GM21515 (cell line): Measurements from ENCODE around the gene XYLT1.
"Not testable (repeated sequence)": the region's sequence is repeated elsewhere in the genome, so short reads cannot be mapped to it uniquely, and the experiment has no call there.

Source experiments
- ATAC-seq: cut with Tn5 transposase; IDR thresholded peaks from one replicate; pipeline ENCODE4 v1.9.1; 2021; ENCODE audit not compliant: unreplicated experiment

The XYLT1 gene

DNA sequence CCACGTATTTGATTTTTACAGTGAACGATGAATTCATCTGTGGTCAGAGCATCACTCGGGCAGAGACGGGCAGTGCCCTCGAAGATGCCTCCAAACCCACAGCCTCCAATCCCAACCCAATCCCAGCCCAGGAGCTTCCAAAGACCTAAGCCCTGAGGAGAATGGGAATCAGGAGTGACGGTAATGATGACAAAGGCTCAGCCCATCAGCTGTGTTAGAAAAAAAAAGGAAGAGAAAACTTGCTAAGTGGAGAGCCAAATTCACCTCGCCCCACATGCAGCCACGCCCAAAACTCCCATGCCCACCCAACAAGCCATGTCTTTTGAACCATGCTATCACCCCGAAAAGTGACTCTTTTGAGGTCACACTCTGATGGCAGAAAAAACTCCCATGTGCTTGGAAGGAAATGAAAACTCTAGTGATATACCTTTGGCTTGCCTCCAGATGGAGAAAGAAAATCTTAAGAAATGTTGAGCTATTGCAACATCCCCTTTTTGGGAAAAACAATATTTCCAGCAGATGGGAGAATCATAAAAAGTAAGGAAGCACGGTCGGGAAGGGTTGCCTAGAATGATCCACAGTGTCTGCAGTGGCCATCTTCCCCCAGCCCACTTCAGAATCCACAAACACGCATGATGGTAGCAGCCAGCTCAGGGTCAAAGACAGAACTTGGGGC is 37.7 kb downstream of the XYLT1 start:
- no peak for ATAC-seq

- ATAC-seq = no peak
Observed at GRCh38 chr16:17431968-17432625, 38.7 kb downstream of the XYLT1 start.

DNA sequence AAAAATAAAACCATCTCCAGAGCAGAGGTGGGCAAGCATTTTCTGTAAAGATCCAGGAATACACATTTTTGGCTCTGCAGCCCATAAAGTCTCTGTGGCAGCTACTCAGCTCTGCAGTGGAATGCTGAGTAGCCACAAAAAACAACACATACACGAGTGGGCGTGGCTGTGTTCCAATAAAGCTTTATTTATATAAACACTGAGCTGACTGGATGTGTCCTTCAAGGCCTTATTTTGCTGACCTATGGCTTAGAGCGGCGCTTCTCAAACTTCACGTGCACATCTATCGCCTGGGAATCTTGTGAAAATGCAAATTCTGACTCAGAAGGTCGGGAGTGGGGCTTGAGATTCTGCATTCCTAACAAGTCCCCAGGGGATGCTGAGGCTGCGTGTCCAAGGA is 39.7 kb downstream of the XYLT1 start:
- ATAC-seq = no peak

- no peak for ATAC-seq
Observed at GRCh38 chr16:17426451-17426850, 44.3 kb downstream of the XYLT1 start.

DNA sequence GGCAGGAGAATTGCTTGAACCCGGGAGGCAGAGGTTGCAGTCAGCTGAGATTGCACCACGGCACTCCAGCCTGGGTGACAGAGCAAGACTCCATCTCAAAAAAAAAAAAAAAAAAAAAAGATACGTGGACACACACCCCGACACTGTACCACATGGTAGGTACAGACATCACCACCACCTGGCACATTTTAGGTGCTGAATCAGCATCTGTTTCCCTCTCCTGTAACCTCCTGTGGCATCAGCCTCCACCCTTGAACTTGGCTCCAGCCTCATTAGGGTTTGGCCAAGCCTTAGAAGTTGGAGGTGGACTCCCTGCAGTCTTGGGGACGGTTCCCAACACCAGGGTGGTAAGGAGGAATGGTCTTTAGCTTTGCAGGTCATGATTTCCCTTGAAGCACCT is 46.0 kb downstream of the XYLT1 start:
- no peak for ATAC-seq

DNA sequence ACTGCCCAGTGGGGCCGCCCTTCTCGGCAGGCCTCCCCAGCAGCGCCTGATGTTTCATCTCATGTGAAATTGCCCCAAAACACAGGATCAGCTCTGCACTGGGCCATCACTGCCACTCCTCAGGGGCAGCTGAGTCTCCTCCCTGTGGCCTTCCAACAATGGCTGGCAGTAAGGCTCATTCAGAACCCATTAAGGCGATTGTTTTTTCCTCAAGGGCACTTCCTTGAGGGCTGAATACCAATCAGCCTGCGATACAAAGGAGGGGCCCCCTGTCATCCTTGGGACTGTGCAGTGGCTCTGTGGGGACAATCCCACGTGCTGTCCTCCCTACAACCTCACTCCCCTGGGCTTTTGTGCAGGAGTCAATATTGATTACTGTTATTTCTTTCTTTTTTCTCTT is 47.5 kb downstream of the XYLT1 start:
- ATAC-seq = no peak

DNA sequence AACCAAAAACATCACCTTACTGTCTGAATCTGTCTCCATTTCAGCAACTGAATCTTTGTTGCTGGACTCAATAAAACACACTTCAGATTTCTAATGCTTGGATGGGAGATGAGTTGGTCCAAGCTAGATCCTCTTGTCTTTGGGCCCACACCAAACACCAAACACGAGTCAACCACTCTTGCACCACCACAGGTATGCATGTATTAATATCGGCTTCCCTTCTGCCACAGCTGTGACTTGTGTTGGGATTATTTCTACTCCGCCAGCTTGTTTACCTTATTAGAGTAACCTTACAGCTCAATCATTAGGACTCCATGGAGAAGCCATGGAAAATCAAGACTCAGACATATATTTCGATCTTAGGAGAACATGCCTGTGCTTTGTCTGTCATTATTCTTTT is 49.9 kb downstream of the XYLT1 start:
- no peak for ATAC-seq

DNA sequence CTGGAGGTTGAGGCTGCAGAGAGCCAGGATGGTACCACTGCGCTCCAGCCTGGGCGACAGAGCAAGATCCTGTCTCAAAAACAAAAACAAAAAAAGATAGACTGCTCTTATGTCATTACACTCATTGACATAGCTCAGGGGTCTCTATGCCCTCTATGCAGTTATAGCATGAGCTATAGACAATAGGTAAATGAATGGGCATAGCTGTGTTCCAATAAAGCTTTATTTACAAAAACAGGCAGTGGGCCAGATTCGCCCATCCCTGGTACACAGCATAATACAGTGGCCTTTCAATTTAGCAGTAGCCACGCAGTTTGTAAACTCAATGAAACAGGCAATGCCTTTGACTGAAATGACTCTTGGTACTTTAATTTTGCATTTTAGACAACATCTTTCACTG is 51.5 kb downstream of the XYLT1 start:
- no peak for ATAC-seq

GRCh38 chr16:17417740-17418139 is 53.0 kb downstream of the XYLT1 start:
- no peak for ATAC-seq

DNA sequence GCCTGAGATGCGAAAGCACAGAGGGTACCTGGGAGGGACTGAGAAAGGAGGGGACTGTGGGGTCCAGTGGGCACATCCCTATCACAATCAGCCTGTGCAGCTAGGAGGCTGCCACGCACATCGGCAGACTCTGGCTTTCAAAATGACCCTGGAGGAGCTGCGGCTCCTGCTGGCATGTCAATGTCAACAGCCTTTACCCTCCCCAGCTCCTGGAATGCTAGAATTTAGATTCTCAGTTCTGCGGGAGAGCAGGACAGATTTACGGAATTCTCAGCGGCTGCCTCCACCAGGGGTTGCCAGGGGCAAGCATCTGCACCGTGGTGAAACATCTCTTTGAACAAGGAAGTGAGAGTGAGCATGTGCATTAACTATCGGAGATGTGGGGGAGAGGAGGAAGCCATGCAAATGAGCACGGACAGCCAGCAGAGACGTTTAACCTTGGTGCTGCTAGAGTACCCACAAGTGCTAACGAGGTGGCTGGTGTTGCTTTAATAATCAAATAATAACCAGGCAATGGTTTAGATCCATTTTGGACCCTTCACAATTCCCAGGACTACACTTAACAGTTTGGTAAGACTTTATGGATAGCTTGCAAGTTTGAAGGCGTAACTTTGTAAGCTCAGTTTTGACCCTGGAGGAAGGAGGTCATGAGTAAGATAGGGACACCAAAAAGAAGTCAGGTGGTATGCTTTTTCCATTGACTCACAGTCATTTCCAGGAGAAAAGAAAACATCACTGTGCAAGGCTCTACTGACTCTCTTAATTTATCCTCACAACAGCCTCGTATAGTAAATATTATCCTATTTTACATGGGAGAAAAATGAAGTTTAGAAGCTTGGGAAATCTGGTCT is 54.1 kb downstream of the XYLT1 start:
- peak; percentile 86 for ATAC-seq

GRCh38 chr16:17414916-17415315 is 55.8 kb downstream of the XYLT1 start:
- ATAC-seq = no peak

DNA sequence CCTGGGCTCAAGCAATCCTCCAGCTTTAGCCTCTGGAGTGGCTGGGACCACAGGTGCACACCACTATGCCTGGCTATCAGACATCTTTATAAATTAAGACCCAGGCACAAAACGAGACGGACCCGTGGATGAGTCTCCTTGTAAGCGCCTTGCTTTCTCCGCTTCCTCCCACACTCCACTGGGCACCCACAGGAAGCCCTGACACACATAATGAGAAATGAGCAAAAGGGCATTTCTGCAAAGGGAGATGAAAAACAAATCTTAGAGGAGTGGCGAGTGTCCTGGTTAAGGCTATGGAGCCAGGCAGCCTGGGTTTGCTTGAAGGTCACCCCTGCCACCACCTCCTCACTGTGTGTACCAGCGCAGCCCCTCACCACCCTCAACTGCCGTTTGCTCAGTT is 56.3 kb downstream of the XYLT1 start:
- ATAC-seq = no peak

DNA sequence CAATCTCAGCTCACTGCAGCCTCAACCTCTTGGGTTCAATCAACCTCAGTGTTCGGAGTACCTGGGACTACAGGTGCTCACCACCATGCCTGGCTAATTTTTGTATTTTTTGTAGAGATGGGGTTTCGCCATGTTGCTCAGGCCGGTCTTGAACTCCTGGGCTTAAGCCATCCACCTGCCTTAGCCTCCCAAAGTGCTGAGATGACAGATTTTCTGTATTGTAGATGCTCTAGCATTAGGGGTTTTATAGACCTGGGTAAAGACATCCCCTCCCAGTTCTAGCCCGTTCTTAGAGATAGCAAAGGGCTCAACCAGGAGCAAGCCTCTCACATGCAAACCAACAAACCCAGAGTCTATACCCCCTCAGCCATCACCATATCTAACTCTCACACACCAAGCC is 57.3 kb downstream of the XYLT1 start:
- no peak for ATAC-seq

DNA sequence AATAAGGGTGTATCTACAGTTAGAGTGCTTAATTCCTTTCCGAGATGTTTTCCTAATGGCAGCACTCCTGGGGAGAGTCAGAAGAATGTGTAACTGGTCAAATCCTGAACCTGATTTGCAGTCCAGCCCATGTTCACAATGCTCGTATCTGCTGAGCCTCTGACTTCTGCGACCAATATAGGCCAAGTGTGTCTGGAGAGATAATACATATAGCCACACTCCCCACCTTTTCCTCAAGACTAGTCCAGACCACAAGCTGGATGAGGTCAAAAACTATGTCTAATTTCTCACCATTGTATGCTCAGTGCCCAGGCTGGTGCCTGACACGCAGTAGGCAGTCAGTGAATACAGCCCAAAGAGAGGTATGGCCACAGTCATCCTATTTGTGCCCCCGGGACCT is 58.0 kb downstream of the XYLT1 start:
- ATAC-seq = no peak

DNA sequence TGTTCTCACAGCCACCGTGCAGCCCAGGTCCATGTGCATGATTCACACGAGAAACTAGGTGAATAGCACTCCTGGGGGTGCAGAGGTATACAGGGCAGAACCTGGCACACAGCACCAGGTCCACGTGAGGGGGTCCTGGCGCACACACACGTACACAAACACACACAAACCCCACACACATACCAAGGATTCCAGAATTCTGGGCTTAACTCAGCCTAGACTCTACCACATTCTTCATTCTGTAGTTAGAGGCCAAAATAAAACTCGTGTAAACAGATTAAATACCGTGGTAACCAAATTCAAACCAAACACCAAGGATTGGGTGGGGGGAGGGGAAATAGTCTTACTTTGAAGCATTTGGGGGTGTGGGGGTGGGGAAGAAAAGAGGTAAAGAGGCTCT is 58.5 kb downstream of the XYLT1 start:
- no peak for ATAC-seq

DNA sequence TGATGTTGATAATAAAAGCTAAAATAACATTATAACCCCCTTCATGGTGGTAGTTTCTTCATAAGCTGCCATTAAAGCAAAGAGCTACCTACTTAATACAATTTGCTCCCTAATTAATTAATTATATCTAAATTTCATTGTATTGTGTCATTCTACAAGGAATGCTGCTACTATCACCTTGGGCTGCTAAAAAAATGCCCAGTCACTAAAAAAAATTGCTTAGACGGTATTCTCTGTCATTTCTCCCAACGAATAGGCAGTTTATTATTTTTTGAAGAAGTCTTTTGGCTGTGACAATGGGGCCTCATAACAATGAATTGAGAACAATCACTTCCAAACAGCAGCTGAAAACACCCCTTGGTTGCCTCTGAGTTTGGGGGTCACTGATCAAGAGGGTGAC is 59.5 kb downstream of the XYLT1 start:
- no peak for ATAC-seq

GRCh38 chr16:17410316-17410715 is 60.4 kb downstream of the XYLT1 start:
- not testable (repeated sequence) for ATAC-seq

DNA sequence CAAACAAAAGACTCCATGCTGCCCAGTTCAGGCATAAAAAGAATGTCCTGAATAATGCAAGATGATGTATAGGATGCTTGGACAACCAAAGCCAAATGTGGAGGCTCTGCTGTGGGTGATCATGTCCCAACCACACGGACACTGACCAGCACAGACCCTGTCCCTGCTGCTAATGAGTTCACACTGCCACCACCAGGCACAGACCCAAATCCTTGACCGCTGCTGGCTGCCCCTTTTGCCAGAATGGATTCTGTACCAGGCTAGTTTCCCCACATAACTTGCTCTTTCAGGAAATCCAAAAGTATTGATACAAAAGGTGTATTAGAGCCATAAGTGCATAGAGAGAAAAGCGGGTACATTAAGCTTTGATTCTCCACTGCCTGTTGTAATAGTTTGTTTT is 60.9 kb downstream of the XYLT1 start:
- ATAC-seq = no peak

DNA sequence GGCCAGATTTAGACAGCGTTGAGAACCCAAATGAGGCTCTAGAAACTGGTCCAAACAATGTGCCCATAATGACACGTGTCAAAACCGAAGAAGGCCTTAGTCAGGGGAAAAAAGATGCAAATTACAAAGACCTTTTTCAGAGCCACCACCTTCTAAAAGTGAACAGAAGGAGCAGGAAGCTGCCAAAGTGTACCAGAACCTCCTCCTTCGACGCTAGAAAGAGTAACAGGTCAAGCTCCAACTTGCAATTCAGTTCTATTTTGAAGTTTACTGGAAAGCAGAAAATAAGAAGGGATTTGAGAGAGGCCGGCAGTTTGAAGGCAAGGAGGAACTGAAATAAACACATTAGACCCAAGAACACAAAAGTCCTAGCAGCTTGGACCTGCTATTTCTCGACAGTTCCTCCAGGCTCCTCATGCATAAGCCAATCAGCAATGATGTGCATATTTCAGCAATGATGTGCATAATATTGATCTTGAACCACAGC is 61.8 kb downstream of the XYLT1 start:
- ATAC-seq = no peak

- ATAC-seq = no peak
Observed at GRCh38 chr16:17408296-17408695, 62.5 kb downstream of the XYLT1 start.

DNA sequence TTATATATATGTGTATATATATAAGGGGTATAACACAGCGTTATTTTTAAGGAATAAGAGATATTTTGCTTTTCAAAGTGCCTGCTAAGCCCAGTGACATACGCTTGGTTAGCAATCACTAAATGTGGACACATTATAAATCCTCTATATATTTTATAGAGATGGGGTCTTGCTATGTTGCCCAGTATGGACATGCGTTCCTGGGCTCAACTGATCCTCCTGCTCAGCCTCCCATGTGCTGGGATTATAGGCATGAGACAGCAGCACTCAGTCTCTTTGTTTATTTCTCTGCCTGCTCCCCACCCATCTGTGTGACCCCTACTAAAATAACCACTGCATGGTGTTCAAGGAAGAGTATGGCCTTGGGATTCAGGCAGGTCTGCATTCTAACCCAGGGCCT is 63.4 kb downstream of the XYLT1 start:
- ATAC-seq = no peak
